Stimulated activated memory B cell treated with anti-CD40 and anti-IgM and Interleukin-4, amounts not matched to agents 10 μg/mL and 1 μg/mL and 100 μg/mL, for 72 hours (primary cell): ENCODE measurements around the gene ARHGEF4.

ENCODE experiments used
- ATAC-seq: fragments of 150-1000 bp; cut with Tn5 transposase; 2 replicates; pipeline ENCODE4 v1.10.0; 2021
- H3K27ac Mint-ChIP-seq: one replicate; pipeline ENCODE4 v1.8.0; 2022; ENCODE audit warnings: mild to moderate bottlenecking, mixed read lengths
- H3K27me3 Mint-ChIP-seq: one replicate; pipeline ENCODE4 v1.8.0; 2022; ENCODE audit warnings: mixed read lengths
- H3K36me3 Mint-ChIP-seq: one replicate; pipeline ENCODE4 v1.8.0; 2022; ENCODE audit warnings: mixed read lengths
- H3K4me1 Mint-ChIP-seq: one replicate; pipeline ENCODE4 v1.8.0; 2022; ENCODE audit warnings: mixed read lengths
- H3K4me3 Mint-ChIP-seq: one replicate; pipeline ENCODE4 v1.8.0; 2022; ENCODE audit warnings: mild to moderate bottlenecking, moderate library complexity, mixed read lengths
- H3K9me3 Mint-ChIP-seq: one replicate; pipeline ENCODE4 v1.8.0; 2022; ENCODE audit warnings: mixed read lengths

Gene ARHGEF4

GRCh38 chr2:130963849-130964793 is 127.4 kb downstream of the ARHGEF4 start:
- Mint-ChIP-seq H3K4me3 (peak overlapping the region; percentile 65), H3K9me3 (peaks cover 2% of the 10 kb centered on the region), H3K27me3 (peaks cover 79% of the 10 kb centered on the region), H3K4me1 (peaks cover 7% of the 10 kb centered on the region), H3K27ac (no peak overlapping the region), H3K36me3 (no peaks in the 10 kb centered on the region)
- ATAC-seq = no peak

GRCh38 chr2:130964931-130965330 is 128.2 kb downstream of the ARHGEF4 start:
- Mint-ChIP-seq H3K4me3 (no peak overlapping the region), H3K36me3 (no peaks in the 10 kb centered on the region), H3K27me3 (peaks cover 73% of the 10 kb centered on the region), H3K9me3 (peaks cover 2% of the 10 kb centered on the region), H3K27ac (no peak overlapping the region), H3K4me1 (peaks cover 7% of the 10 kb centered on the region)
- ATAC-seq = no peak

GRCh38 chr2:130966149-130966774 is 129.5 kb downstream of the ARHGEF4 start:
- Mint-ChIP-seq H3K36me3 (no peaks in the 10 kb centered on the region), H3K27ac (no peak overlapping the region), H3K9me3 (peaks cover 2% of the 10 kb centered on the region), H3K27me3 (peaks cover 66% of the 10 kb centered on the region), H3K4me3 (no peak overlapping the region), H3K4me1 (peaks cover 7% of the 10 kb centered on the region)
- no peak for ATAC-seq

GRCh38 chr2:130966775-130967490 is 130.2 kb downstream of the ARHGEF4 start:
- H3K27me3 Mint-ChIP-seq = peaks cover 59% of the 10 kb centered on the region
- H3K27ac Mint-ChIP-seq = no peak overlapping the region

GRCh38 chr2:130972410-130972809 is 135.7 kb downstream of the ARHGEF4 start:
- H3K36me3 Mint-ChIP-seq = no peaks in the 10 kb centered on the region
- H3K4me1 Mint-ChIP-seq = no peaks in the 10 kb centered on the region
- H3K4me3 Mint-ChIP-seq = no peak overlapping the region
- H3K9me3 Mint-ChIP-seq = no peaks in the 10 kb centered on the region
- no peak overlapping the region for H3K27ac Mint-ChIP-seq
- peaks cover 9% of the 10 kb centered on the region for H3K27me3 Mint-ChIP-seq
- ATAC-seq = no peak

More at GRCh38 chr2:130966775-130967490, 130.2 kb downstream of the ARHGEF4 start:
- Mint-ChIP-seq H3K9me3 (peaks cover 2% of the 10 kb centered on the region), H3K4me3 (no peak overlapping the region), H3K36me3 (no peaks in the 10 kb centered on the region), H3K4me1 (peaks cover 7% of the 10 kb centered on the region)
- no peak for ATAC-seq

- H3K4me1 Mint-ChIP-seq = no peaks in the 10 kb centered on the region
- no peak for ATAC-seq
These were observed 139.0 kb downstream of the ARHGEF4 start for GRCh38 chr2:130975729-130976128.

GRCh38 chr2:130976591-130977237 is 140.0 kb downstream of the ARHGEF4 start:
- H3K36me3 Mint-ChIP-seq = no peaks in the 10 kb centered on the region
- no peak for ATAC-seq
- H3K27me3 Mint-ChIP-seq = no peaks in the 10 kb centered on the region
- H3K4me3 Mint-ChIP-seq = no peak overlapping the region
- H3K4me1 Mint-ChIP-seq = no peaks in the 10 kb centered on the region
- no peak overlapping the region for H3K27ac Mint-ChIP-seq
- H3K9me3 Mint-ChIP-seq = no peaks in the 10 kb centered on the region

More at GRCh38 chr2:130975729-130976128, 139.0 kb downstream of the ARHGEF4 start:
- Mint-ChIP-seq H3K9me3 (no peaks in the 10 kb centered on the region), H3K4me3 (no peak overlapping the region), H3K27me3 (no peaks in the 10 kb centered on the region), H3K36me3 (no peaks in the 10 kb centered on the region), H3K27ac (no peak overlapping the region)

- Mint-ChIP-seq H3K4me1 (no peaks in the 10 kb centered on the region), H3K27ac (no peak overlapping the region), H3K4me3 (no peak overlapping the region), H3K27me3 (no peaks in the 10 kb centered on the region), H3K9me3 (no peaks in the 10 kb centered on the region), H3K36me3 (no peaks in the 10 kb centered on the region)
- no peak for ATAC-seq
These were observed 140.8 kb downstream of the ARHGEF4 start for GRCh38 chr2:130977461-130978050.

- Mint-ChIP-seq H3K36me3 (no peaks in the 10 kb centered on the region), H3K4me3 (no peak overlapping the region), H3K27ac (no peak overlapping the region), H3K4me1 (peaks cover 14% of the 10 kb centered on the region), H3K9me3 (peaks cover 7% of the 10 kb centered on the region), H3K27me3 (no peaks in the 10 kb centered on the region)
- no peak for ATAC-seq
These were observed 145.0 kb downstream of the ARHGEF4 start for GRCh38 chr2:130981667-130982066.

- H3K4me3 Mint-ChIP-seq = no peak overlapping the region
- no peaks in the 10 kb centered on the region for H3K27me3 Mint-ChIP-seq
- no peak overlapping the region for H3K27ac Mint-ChIP-seq
- H3K36me3 Mint-ChIP-seq = no peaks in the 10 kb centered on the region
- no peak for ATAC-seq
- H3K4me1 Mint-ChIP-seq = peaks cover 14% of the 10 kb centered on the region
- H3K9me3 Mint-ChIP-seq = peaks cover 7% of the 10 kb centered on the region
These were observed 148.6 kb downstream of the ARHGEF4 start for GRCh38 chr2:130985206-130985780.

GRCh38 chr2:130985831-130986649 is 149.3 kb downstream of the ARHGEF4 start:
- Mint-ChIP-seq H3K27me3 (no peaks in the 10 kb centered on the region), H3K9me3 (peaks cover 9% of the 10 kb centered on the region), H3K36me3 (no peaks in the 10 kb centered on the region), H3K4me1 (peaks cover 14% of the 10 kb centered on the region), H3K4me3 (no peak overlapping the region), H3K27ac (no peak overlapping the region)
- ATAC-seq = no peak

GRCh38 chr2:130986890-130987493 is 150.3 kb downstream of the ARHGEF4 start:
- no peak for ATAC-seq

More at GRCh38 chr2:130986890-130987493, 150.3 kb downstream of the ARHGEF4 start:
- H3K4me3 Mint-ChIP-seq = no peak overlapping the region
- H3K27ac Mint-ChIP-seq = no peak overlapping the region
- H3K9me3 Mint-ChIP-seq = peaks cover 9% of the 10 kb centered on the region
- no peaks in the 10 kb centered on the region for H3K27me3 Mint-ChIP-seq
- peaks cover 14% of the 10 kb centered on the region for H3K4me1 Mint-ChIP-seq
- H3K36me3 Mint-ChIP-seq = no peaks in the 10 kb centered on the region
